H1 (cell line): ENCODE data around the gene DHX58. TPM values are rescaled to one million over a fixed set of nuclear protein-coding genes. Genes with fewer than 3 reads are reported as not detected.

Experiments
- ATF2 ChIP-seq: IDR thresholded peaks from 2 replicates; pipeline ENCODE4 v1.6.1; 2012; ENCODE audit warnings: low read length, inconsistent platforms
- KDM1A ChIP-seq: fragments of 200-600, 300-600 bp; sonication (generic); IDR thresholded peaks from 2 replicates; pipeline ENCODE4 v1.7.1; 2016; ENCODE audit warnings: mild to moderate bottlenecking, low read length, borderline replicate concordance
- TEAD4 ChIP-seq: IDR thresholded peaks from 2 replicates; pipeline ENCODE4 v1.6.1; 2012; ENCODE audit warnings: low read depth, low read length, inconsistent platforms, mixed read lengths
- YY1 ChIP-seq: IDR thresholded peaks from 2 replicates; pipeline ENCODE4 v1.6.1; 2011; ENCODE audit warnings: low read depth, mild to moderate bottlenecking, low read length
- polyA plus RNA-seq, 7 experiments: library from polyadenylated mRNA; depleted of rRNA in 3 of 7; stranded (reverse) in 5 of 7; unstranded in 2 of 7; fragments of >200 nt in 5 of 7; fragments of 200-250 nt in 2 of 7; gene quantifications; 1 replicate in 5 of 7; 2 replicates in 1 of 7; 4 replicates in 1 of 7; pipeline versions ENCODE4 v1.2.1 to v1.2.3, GENCODE V29; 2011 to 2013; ENCODE audit warnings: missing spikeins in 2 of 7, mixed read lengths in 2 of 7
- total RNA-seq: library from RNA; stranded (reverse); fragmentation: NEBNext Ultra II Directional; extraction: Animal tissue kit (Norgen Biotek cat#: 25700); gene quantifications from 2 replicates; pipeline ENCODE4 v1.2.1, GENCODE V29; 2021

The DHX58 gene
- total and polyA plus RNA-seq, 2 of the 8 experiments (the other 6 are each of a cell fraction or from before 2014, with no cell fraction given) = 5.6 to 9.9 TPM

DNA sequence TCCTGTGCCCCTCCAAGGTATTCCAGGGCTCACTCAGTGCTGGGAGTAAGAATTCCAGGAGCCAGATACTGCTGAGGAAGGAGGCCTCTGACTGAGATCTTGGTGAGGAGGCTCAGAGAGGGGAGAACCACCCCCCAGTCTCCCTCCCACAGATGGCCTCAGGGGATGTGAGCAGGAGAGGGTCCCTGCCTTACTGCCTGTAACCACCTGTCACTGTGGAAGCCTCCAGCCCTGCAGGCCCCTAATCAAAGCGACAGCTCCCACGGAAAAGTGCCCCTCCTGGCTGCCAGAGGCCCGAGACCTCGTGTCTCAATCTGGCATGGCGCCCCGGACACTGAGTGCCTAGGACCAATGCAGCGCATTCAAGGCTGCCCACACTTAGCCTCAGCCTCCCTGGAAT lies 54.5 kb downstream of the DHX58 start (continued):
- TF ChIP-seq ATF2 (no peak), TEAD4 (no peak), KDM1A (no peak), YY1 (no peak)
